ENCODE data around the gene ACTRT2.

ACTRT2 gene

GRCh38 chr1:3021233-3021671, at the start of gene ACTRT2:
Gene ACTRT2, plus strand, starts transcription at chr1:3021467. Its CDS starts 220 bp downstream, at chr1:3021687.
- DNase-seq (ENCODE audit: low read depth in 2 of 2) = no peak

- DNase-seq (ENCODE audit: low read depth in 2 of 2) = no peak
Observed at GRCh38 chr1:2971609-2972008, 49.7 kb upstream of the ACTRT2 start.

DNA sequence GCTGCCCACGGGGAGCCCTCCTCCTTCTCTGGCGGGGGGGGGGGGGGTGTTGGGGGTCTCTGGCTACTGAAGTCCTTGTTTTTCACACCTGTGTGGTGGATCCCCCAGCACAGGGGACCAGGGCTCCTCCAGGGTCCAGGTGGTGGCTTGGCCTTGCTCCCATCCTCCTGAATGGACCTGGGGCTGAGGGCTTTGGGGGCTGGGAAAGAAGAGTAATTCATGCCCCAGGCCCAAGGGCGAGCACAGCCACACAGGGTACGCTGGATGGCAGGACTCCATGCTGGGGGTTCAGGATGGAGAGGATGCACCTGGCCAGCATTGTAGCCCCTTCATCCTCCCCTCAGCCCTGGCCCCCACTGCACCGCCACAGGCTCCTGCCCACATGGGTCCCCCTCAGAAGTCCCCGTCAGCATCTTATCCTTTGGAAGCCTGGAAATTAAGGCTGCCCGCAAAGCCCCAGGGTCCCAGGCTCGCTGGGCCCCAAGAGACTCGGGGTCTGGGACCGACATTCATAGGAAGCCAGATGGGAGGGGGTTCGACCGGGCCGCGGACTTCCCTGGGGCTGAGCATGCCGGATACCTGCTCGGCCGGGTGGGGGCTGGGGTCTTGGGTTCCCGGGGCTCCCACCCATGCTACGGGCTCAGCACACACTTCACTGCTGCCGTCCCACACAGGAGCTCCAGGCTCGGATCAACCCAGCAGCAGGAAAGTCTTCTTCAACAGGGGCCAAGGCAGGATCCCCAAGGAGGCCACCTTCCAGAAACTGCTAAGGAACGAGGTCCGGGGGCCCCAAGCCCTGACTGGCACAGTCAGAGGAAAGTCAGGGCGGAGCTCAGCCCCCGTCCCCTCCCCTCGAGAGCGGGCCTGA, 49.0 kb upstream of the ACTRT2 start:
- no peak for DNase-seq (ENCODE audit: low read depth in 2 of 2)

DNA sequence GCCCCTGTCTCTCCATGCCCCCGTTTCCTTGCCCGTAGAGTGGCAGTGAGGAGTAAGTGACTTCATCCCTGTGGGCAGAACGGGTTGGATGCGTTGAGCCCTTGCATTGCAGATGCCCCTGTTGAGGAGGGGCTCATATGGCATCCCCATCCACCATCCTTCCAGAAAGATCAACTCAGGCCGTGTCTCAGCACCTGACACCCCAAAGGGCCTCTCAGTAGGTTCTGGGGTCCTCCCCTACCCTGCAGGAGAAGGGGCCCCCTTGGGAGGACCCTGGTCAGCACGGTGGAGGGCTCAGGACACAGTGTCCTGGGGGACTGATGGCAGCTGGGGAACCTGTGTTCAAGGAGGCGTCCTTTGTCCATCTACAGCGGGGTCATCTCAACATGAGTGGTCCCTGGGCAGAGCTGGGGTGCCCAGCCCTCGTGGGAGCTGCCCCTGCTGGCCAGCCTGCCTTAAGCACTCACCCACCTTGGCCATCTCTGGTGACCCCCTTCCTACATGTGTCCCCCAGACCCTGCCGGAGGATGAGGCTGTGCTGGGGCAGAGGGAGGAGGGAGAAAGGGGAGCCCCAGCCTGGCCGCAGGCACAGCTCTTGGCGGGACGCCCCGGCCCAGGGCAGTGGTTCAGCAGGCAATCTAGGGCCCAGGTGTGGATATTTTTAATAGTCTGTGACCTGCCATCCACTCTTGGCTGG, 48.2 kb upstream of the ACTRT2 start:
- DNase-seq (ENCODE audit: low read depth in 2 of 2) = no peak

- no peak for DNase-seq (ENCODE audit: low read depth in 2 of 2)
Observed at GRCh38 chr1:2973601-2974593, 47.4 kb upstream of the ACTRT2 start.

DNA sequence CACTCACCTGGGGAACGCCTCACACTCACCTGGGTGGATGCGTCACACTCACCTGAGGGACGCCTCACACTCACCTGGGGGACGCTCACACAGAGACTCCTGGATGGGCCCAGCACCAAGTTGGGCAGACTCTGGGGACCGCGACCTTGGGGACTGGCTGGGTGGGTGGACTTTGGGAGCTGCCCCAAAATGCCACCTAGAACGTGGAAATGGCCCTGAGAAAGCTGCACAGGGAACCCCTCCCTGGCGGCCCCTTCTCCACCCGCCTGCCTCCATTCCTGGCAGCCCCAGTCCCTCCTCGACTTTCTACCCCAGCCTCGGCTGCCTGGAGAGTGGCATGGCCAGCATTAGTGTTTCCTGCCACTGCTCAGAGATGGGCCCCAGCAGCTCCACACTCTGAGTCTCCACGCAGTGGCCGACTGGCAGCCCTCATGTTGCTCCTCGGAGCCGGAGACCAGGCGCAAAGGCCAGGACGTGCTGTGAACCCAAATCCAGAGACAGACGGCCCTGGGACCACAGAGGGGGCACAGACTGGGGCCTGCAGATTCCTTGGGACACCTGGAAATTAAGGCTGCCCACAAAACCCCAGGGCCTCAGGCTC, 46.5 kb upstream of the ACTRT2 start:
- no peak for DNase-seq (ENCODE audit: low read depth in 2 of 2)

DNA sequence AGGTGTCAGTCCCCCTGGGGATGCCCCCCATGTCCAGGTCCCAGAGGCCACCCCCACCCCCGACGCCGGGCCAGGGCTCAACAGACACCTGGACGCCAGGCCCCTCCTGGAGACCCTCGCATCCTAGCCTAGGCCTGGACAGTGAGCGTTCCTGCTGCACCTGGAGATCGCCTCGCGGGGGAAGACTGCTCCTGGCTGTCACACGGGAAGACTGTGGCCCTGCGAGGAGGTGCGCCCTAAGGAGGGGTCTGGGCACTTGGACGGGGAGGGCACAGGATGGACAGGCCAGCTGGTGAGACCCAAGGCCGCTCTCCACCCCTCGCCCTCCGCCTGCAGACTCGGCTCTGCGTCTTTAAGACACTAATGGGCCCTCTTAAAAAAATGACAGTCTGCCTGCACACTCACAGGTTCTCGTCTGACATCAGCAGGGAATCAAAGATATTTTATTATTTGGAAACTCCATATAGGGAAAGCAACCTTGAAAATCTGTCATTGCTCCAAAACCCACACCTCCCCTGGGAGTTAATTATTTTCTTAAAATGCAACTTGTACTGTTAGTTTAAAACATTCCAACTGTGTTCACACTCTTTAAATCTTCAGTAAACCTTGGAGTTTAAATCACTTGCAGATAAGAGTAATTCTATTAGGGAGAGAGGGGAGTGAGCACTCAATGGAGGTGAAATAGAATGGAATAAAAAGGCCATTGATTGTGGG, 45.6 kb upstream of the ACTRT2 start:
- no peak for DNase-seq (ENCODE audit: low read depth in 2 of 2)

DNA sequence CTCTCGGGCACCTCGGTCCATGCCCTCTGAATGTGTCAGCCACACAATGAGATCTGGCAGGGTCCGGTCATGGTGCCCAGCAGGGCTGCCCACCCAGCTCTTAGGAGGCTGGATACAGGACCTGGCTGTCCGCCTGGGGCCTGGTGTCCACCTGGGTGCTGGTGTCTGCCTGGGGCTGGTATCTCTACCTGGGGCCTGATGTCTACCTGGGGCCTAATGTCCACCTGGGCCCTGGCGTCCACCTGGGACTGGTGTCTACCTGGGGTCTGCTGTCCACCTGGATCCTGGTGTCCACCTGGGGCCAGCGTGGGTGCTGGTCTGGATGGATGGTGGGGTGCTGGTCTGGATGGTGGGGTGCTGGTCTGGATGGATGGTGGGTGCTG, 45.1 kb upstream of the ACTRT2 start:
- no peak for DNase-seq (ENCODE audit: low read depth in 2 of 2)

GRCh38 chr1:2977886-2978611, 43.2 kb upstream of the ACTRT2 start:
- DNase-seq (ENCODE audit: low read depth in 2 of 2) = no peak

DNA sequence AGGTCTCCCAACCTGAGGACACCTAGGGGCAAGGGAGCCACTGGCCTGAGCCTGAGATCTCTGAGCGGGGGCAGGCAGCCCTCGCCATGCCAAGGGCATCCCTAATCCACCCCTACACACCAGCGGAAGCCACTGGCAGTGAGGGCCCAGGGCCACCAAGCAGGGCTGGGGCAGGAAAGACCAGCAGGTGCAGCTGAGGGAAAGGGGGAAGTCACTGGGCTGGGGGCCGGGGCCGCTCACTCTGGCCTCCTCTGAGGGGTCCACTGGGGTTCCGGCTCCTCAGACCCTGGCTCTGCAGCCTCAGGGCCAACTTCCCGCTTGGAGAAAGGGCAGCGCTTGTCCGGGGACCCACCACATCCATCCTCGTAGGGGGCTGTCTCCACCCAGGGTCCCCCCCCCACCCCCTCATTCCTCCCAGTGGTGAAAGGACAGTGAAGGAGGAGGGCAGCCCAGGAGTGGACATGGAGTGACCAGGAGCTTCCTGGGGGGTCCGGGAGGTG, 42.5 kb upstream of the ACTRT2 start:
- no peak for DNase-seq (ENCODE audit: low read depth in 2 of 2)

- no peak for DNase-seq (ENCODE audit: low read depth in 2 of 2)
Observed at GRCh38 chr1:2979191-2980072, 41.8 kb upstream of the ACTRT2 start.

GRCh38 chr1:2980073-2980791, 41.0 kb upstream of the ACTRT2 start:
- no peak for DNase-seq (ENCODE audit: low read depth in 2 of 2)

- no peak for DNase-seq (ENCODE audit: low read depth in 2 of 2)
Observed at GRCh38 chr1:2980849-2981248, 40.4 kb upstream of the ACTRT2 start.

DNA sequence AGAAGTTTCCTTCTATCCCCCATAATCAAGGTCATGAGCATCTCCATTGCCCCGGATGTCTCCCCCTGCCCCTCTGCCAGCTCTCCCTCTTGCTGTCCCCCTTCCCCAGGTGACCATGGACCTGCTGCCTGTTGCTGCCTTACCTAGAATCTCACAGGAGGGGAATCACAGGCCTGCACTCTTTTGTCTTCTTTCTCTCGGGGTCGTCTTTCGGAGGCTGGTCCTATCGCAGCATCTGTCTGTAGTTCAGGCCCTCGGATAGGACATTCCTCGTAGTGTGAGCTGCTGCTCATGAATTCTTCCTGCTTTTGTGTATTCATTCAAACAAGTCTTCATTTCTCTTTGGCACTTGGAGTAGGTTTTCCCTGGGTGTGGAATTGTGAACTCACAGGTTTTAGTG, 39.9 kb upstream of the ACTRT2 start:
- DNase-seq (ENCODE audit: low read depth in 2 of 2) = no peak

DNA sequence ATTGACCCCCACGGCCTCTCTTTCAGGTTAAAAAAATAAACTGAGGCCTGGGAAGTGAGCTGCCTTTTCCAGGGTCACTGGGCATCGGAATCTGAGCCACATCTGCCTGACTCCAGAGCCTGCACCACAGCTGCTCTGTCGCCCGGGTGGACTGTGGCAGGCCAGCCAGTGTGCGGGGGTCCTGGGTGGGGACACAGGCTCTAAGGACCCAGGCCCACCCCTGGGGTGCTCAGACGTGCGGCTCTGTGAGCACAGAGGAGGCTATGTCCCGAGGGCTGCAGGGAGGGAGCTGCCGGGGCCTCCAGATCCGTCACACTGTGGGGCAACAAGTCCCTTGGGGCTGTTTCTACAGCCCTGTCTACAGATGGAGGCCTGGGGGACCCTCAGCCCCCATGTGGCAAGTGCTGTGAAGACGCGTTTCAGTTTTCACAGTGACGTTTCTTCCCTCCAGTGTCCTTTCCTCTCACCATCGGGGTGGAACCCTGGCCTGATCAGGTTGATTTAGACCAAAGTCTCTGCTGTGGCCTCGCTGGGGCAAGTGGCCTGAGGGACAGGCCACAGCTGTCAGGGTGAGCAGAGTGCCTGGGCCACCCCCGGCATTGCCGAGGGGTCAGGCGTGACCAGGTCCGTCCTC, 39.2 kb upstream of the ACTRT2 start:
- no peak for DNase-seq (ENCODE audit: low read depth in 2 of 2)

DNA sequence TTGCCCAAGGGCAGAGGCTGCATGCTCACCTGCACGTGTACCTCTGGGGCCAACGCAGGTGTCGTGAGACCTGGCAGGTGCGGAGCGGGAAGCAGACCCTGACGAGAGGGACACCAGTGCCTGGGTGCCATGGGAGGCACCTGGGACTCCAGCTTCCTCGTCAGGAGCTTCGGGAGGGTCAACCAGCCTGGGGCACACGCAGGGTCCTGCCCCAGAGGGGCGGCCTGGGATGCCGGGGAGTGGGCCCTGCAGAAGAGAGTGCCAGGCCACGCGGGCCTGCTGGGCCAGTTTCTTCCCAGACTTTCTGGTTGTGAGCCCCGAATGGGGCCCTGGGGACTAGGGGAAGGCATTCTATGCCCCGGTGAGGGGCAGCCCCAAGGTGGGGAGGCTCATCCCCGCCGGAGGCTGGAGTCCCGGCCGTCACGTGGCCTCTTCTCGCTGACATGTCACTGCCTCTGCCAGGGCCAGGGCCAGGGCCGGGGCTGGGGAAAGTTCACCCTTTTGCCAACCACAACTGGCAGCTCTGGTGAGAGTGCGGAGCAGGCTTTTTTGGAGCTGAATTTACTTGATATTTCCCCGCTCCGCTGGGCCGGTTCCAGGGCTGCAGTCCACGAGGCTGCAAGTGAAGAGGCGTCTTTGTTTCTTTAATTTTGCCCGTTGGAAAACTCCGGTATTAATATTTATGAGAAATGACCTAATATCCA, 38.5 kb upstream of the ACTRT2 start:
- DNase-seq (ENCODE audit: low read depth in 2 of 2) = no peak

DNA sequence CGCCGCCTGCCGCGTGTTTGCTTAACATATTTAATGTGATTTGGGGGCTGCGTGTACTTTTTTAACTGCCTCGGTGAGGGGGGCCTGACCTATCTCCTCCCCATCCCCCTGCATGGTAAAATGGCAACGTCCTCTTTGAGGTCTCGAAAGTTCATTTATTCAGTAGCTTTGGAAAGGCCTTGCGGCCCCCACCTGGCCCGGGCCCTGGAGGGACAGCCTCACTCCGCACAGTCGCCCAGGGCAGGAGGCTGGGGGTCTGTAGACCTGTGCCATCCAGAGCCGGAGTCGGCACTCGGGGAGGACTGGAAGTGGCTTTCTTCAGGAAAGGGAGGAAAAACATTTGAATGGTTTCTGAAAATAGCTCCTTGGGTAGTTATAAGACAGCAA, 38.0 kb upstream of the ACTRT2 start:
- DNase-seq (ENCODE audit: low read depth in 2 of 2) = no peak

All from activated CD8-positive, alpha-beta memory T cell treated with anti-CD3 and anti-CD28 coated beads for 4 hours (primary cell).